Glutamatergic neuron (in vitro differentiated cells): ENCODE results near the gene CYBB. TPM values are rescaled to one million over a fixed set of nuclear protein-coding genes. Genes with fewer than 3 reads are reported as not detected.

ENCODE experiments used
- DNase-seq: peaks from one replicate; pipeline ENCODE4 v3.0.0; 2022
- H3K27ac Mint-ChIP-seq: one replicate; pipeline ENCODE4 v1.8.0; 2020; ENCODE audit warnings: mild to moderate bottlenecking, mixed read lengths, inconsistent platforms; ENCODE audit not compliant: unreplicated experiment
- H3K27me3 Mint-ChIP-seq: one replicate; pipeline ENCODE4 v1.8.0; 2020; ENCODE audit warnings: mild to moderate bottlenecking, moderate library complexity, mixed read lengths, inconsistent platforms; ENCODE audit not compliant: unreplicated experiment
- H3K36me3 Mint-ChIP-seq: one replicate; pipeline ENCODE4 v1.8.0; 2020; ENCODE audit warnings: mild to moderate bottlenecking, mixed read lengths, inconsistent platforms; ENCODE audit not compliant: unreplicated experiment
- H3K4me1 Mint-ChIP-seq: one replicate; pipeline ENCODE4 v1.8.0; 2020; ENCODE audit warnings: mild to moderate bottlenecking, low read depth, mixed read lengths, inconsistent platforms; ENCODE audit not compliant: unreplicated experiment
- H3K4me3 Mint-ChIP-seq: one replicate; pipeline ENCODE4 v1.8.0; 2020; ENCODE audit warnings: mild to moderate bottlenecking, mixed read lengths, inconsistent platforms; ENCODE audit not compliant: unreplicated experiment
- H3K9me3 Mint-ChIP-seq: one replicate; pipeline ENCODE4 v1.8.0; 2020; ENCODE audit warnings: mild to moderate bottlenecking, moderate library complexity, mixed read lengths, inconsistent platforms; ENCODE audit not compliant: unreplicated experiment
- CTCF ChIP-seq: fragments of 200-600 bp; sonication (generic); IDR thresholded peaks from one replicate; pipeline ENCODE4 v1.5.0; 2021; ENCODE audit not compliant: partially characterized antibody, unreplicated experiment
- total RNA-seq: library from RNA; stranded (reverse); fragmentation: NEBNext Ultra II Directional; extraction: Animal tissue kit (Norgen Biotek cat#: 25700); gene quantifications from one replicate; pipeline ENCODE4 v1.2.1, GENCODE V29; 2021; ENCODE audit not compliant: unreplicated experiment

Gene CYBB
- total RNA-seq, 1 donor from 2014 or later = 0.61 TPM

- Mint-ChIP-seq H3K4me3 (no peak overlapping the region), H3K9me3 (no peaks in the 10 kb centered on the region)
- TF ChIP-seq CTCF = no peak
Observed at GRCh38 chrX:37757082-37757481, 22.8 kb upstream of the CYBB start.

GRCh38 chrX:37759351-37759750, 20.5 kb upstream of the CYBB start:
- no peaks in the 10 kb centered on the region for H3K4me1 Mint-ChIP-seq
- DNase-seq = no peak
- no peaks in the 10 kb centered on the region for H3K27me3 Mint-ChIP-seq

More at GRCh38 chrX:37757082-37757481, 22.8 kb upstream of the CYBB start:
- Mint-ChIP-seq H3K36me3 (peaks cover 4% of the 10 kb centered on the region), H3K4me1 (no peaks in the 10 kb centered on the region), H3K27me3 (no peaks in the 10 kb centered on the region), H3K27ac (no peak overlapping the region)
- DNase-seq = no peak

GRCh38 chrX:37759878-37760418, 19.9 kb upstream of the CYBB start:
- no peak overlapping the region for H3K27ac Mint-ChIP-seq
- no peak for DNase-seq
- H3K27me3 Mint-ChIP-seq = no peaks in the 10 kb centered on the region
- no peak for TF ChIP-seq CTCF
- no peaks in the 10 kb centered on the region for H3K9me3 Mint-ChIP-seq
- no peaks in the 10 kb centered on the region for H3K4me1 Mint-ChIP-seq
- no peak overlapping the region for H3K4me3 Mint-ChIP-seq
- H3K36me3 Mint-ChIP-seq = peaks cover 4% of the 10 kb centered on the region

More at GRCh38 chrX:37759351-37759750, 20.5 kb upstream of the CYBB start:
- H3K4me3 Mint-ChIP-seq = no peak overlapping the region
- H3K27ac Mint-ChIP-seq = no peak overlapping the region
- TF ChIP-seq CTCF = no peak
- peaks cover 4% of the 10 kb centered on the region for H3K36me3 Mint-ChIP-seq
- H3K9me3 Mint-ChIP-seq = no peaks in the 10 kb centered on the region

GRCh38 chrX:37763400-37763799, 16.5 kb upstream of the CYBB start:
- Mint-ChIP-seq H3K9me3 (peaks cover under 1% of the 10 kb centered on the region), H3K4me3 (no peak overlapping the region), H3K36me3 (no peaks in the 10 kb centered on the region), H3K27ac (no peak overlapping the region), H3K4me1 (no peaks in the 10 kb centered on the region), H3K27me3 (peaks cover 2% of the 10 kb centered on the region)
- no peak for TF ChIP-seq CTCF
- no peak for DNase-seq

GRCh38 chrX:37765507-37765906, 14.4 kb upstream of the CYBB start:
- H3K27ac Mint-ChIP-seq = no peak overlapping the region
- no peaks in the 10 kb centered on the region for H3K36me3 Mint-ChIP-seq
- H3K4me3 Mint-ChIP-seq = no peak overlapping the region
- no peak for DNase-seq
- peaks cover 2% of the 10 kb centered on the region for H3K9me3 Mint-ChIP-seq
- no peak for TF ChIP-seq CTCF
- no peaks in the 10 kb centered on the region for H3K4me1 Mint-ChIP-seq
- peaks cover 2% of the 10 kb centered on the region for H3K27me3 Mint-ChIP-seq
